Endothelial cell (in vitro differentiated cells): ENCODE measurements around the gene SLC25A29. TPM values are rescaled to one million over a fixed set of nuclear protein-coding genes. Genes with fewer than 3 reads are reported as not detected.
"Not testable (repeated sequence)": the region's sequence is repeated elsewhere in the genome, so short reads cannot be mapped to it uniquely, and the experiment has no call there.

ENCODE experiments used
- DNase-seq: peaks from one replicate; pipeline ENCODE4 v3.0.0; 2021; ENCODE audit warnings: low spot score
- H3K27ac Mint-ChIP-seq: one replicate; pipeline ENCODE4 v1.8.0; 2021; ENCODE audit warnings: mixed read lengths, inconsistent platforms; ENCODE audit not compliant: unreplicated experiment
- H3K27me3 Mint-ChIP-seq: one replicate; pipeline ENCODE4 v1.8.0; 2021; ENCODE audit warnings: mild to moderate bottlenecking, moderate library complexity, mixed read lengths, inconsistent platforms; ENCODE audit not compliant: unreplicated experiment
- H3K36me3 Mint-ChIP-seq: one replicate; pipeline ENCODE4 v1.8.0; 2021; ENCODE audit warnings: mild to moderate bottlenecking, low read depth, mixed read lengths, inconsistent platforms; ENCODE audit not compliant: unreplicated experiment
- H3K4me1 Mint-ChIP-seq: one replicate; pipeline ENCODE4 v1.8.0; 2021; ENCODE audit warnings: mild to moderate bottlenecking, mixed read lengths, inconsistent platforms; ENCODE audit not compliant: unreplicated experiment
- H3K4me3 Mint-ChIP-seq: one replicate; pipeline ENCODE4 v1.8.0; 2021; ENCODE audit warnings: mild to moderate bottlenecking, mixed read lengths, inconsistent platforms; ENCODE audit not compliant: unreplicated experiment
- H3K9me3 Mint-ChIP-seq: one replicate; pipeline ENCODE4 v1.8.0; 2021; ENCODE audit warnings: mixed read lengths, inconsistent platforms; ENCODE audit not compliant: unreplicated experiment
- CTCF ChIP-seq: fragments of 200-600 bp; sonication (generic); IDR thresholded peaks from one replicate; pipeline ENCODE4 v1.5.0; 2021; ENCODE audit warnings: antibody characterized with exemption; ENCODE audit not compliant: unreplicated experiment
- total RNA-seq: library from RNA; stranded (reverse); fragmentation: NEBNext Ultra II Directional; extraction: Animal tissue kit (Norgen Biotek cat#: 25700); gene quantifications from one replicate; pipeline ENCODE4 v1.2.1, GENCODE V29; 2021; ENCODE audit not compliant: unreplicated experiment

The SLC25A29 gene
- total RNA-seq, 1 donor from 2014 or later = 165 TPM

GRCh38 chr14:100285021-100285912 is 21.0 kb downstream of the SLC25A29 start:
- Mint-ChIP-seq H3K4me1 (peaks cover 16% of the 10 kb centered on the region), H3K27me3 (peaks cover 16% of the 10 kb centered on the region), H3K27ac (no peak overlapping the region), H3K9me3 (no peaks in the 10 kb centered on the region), H3K4me3 (no peak overlapping the region), H3K36me3 (peaks cover 12% of the 10 kb centered on the region)
- TF ChIP-seq CTCF = peak; percentile 98
- peak; percentile 83 for DNase-seq

GRCh38 chr14:100283984-100284881 is 22.0 kb downstream of the SLC25A29 start:
- DNase-seq = no peak
- H3K36me3 Mint-ChIP-seq = peaks cover 16% of the 10 kb centered on the region
- peak overlapping the region; percentile 83 for H3K4me3 Mint-ChIP-seq

GRCh38 chr14:100283436-100283835 is 22.8 kb downstream of the SLC25A29 start:
- H3K4me1 Mint-ChIP-seq = peaks cover 30% of the 10 kb centered on the region
- H3K27ac Mint-ChIP-seq = peak overlapping the region; percentile 61
- H3K36me3 Mint-ChIP-seq = peaks cover 11% of the 10 kb centered on the region

More at GRCh38 chr14:100283984-100284881, 22.0 kb downstream of the SLC25A29 start:
- peaks cover 18% of the 10 kb centered on the region for H3K27me3 Mint-ChIP-seq
- no peaks in the 10 kb centered on the region for H3K9me3 Mint-ChIP-seq
- H3K4me1 Mint-ChIP-seq = peaks cover 22% of the 10 kb centered on the region
- no peak overlapping the region for H3K27ac Mint-ChIP-seq
- TF ChIP-seq CTCF = no peak

GRCh38 chr14:100282766-100283419 is 23.4 kb downstream of the SLC25A29 start:
- H3K9me3 Mint-ChIP-seq = no peaks in the 10 kb centered on the region
- no peak for TF ChIP-seq CTCF
- peaks cover 18% of the 10 kb centered on the region for H3K27me3 Mint-ChIP-seq
- peaks cover 11% of the 10 kb centered on the region for H3K36me3 Mint-ChIP-seq
- peaks cover 33% of the 10 kb centered on the region for H3K4me1 Mint-ChIP-seq
- DNase-seq = no peak
- H3K27ac Mint-ChIP-seq = peak overlapping the region; percentile 61
- no peak overlapping the region for H3K4me3 Mint-ChIP-seq

More at GRCh38 chr14:100283436-100283835, 22.8 kb downstream of the SLC25A29 start:
- H3K27me3 Mint-ChIP-seq = peaks cover 18% of the 10 kb centered on the region
- not testable (repeated sequence) for H3K9me3 Mint-ChIP-seq, DNase-seq, H3K4me3 Mint-ChIP-seq

- no peak for TF ChIP-seq CTCF
- Mint-ChIP-seq H3K4me3 (peak overlapping the region; percentile 62), H3K9me3 (no peaks in the 10 kb centered on the region), H3K27ac (peak overlapping the region; percentile 67), H3K27me3 (peaks cover 16% of the 10 kb centered on the region), H3K4me1 (peaks cover 33% of the 10 kb centered on the region), H3K36me3 (peaks cover 15% of the 10 kb centered on the region)
- DNase-seq = no peak
Measured at GRCh38 chr14:100282083-100282350, 24.2 kb downstream of the SLC25A29 start.
